Adrenal gland (tissue), 12 donors: ENCODE results near the gene CNOT8. TPM values are rescaled to one million over a fixed set of nuclear protein-coding genes. Genes with fewer than 3 reads are reported as not detected.
"Not testable (repeated sequence)": the region's sequence is repeated elsewhere in the genome, so short reads cannot be mapped to it uniquely, and the experiment has no call there.

Experiments used
- DNase-seq, 7 donors: peaks; one replicate each; pipeline ENCODE4 v3.0.0-alpha.2; 2019 to 2020
- H3K27ac ChIP-seq, 5 donors: fragments of 200-600 bp; sonication (generic) in 4 of 5; 1 replicate in 3 of 5; 2 replicates in 2 of 5; pipeline versions ENCODE4 v1.5.1 to v1.8.0; 2016 to 2020; ENCODE audit warnings: mild to moderate bottlenecking in 1 of 5
- H3K27me3 ChIP-seq: fragments of 200-600 bp; 2 replicates; pipeline ENCODE4 v1.8.0; 2021
- H3K36me3 ChIP-seq, 2 donors: fragments of 200-600 bp; replicated peaks in 1 of 2; 1 replicate in 1 of 2; 2 replicates in 1 of 2; pipeline versions ENCODE4 v1.5.1 to v1.8.0; 2018 to 2022
- H3K4me1 ChIP-seq, 2 donors: fragments of 200-600 bp; replicated peaks in 1 of 2; 1 replicate in 1 of 2; 2 replicates in 1 of 2; pipeline versions ENCODE4 v1.5.1 to v1.8.0; 2018 to 2021
- H3K4me3 ChIP-seq, 4 donors: fragments of 200-600 bp; sonication (generic) in 3 of 4; one replicate each; pipeline ENCODE4 v1.5.1; 2016 to 2018
- H3K9me3 ChIP-seq, 3 donors: fragments of 200-600 bp; sonication (generic) in 1 of 3; replicated peaks in 1 of 3; 1 replicate in 2 of 3; 2 replicates in 1 of 3; pipeline versions ENCODE4 v1.5.1 to v1.8.0; 2016 to 2021
- CTCF ChIP-seq, 6 experiments: fragments of 450-650 bp in 4 of 6; fragments of 200-600 bp in 2 of 6; sonication (generic) in 1 of 6; IDR thresholded peaks; 1 replicate in 5 of 6; 2 replicates in 1 of 6; pipeline versions ENCODE4 v1.5.1 to v1.8.0; 2016 to 2021; ENCODE audit warnings: antibody characterized with exemption in 6 of 6, mild to moderate bottlenecking in 2 of 6, moderate library complexity in 1 of 6
- POLR2A ChIP-seq, 2 donors: fragments of 450-650 bp; IDR thresholded peaks; one replicate each; pipeline ENCODE4 v1.6.1; 2017; ENCODE audit warnings: antibody characterized with exemption in 2 of 2, mild to moderate bottlenecking in 2 of 2, moderate library complexity in 1 of 2
- WGBS, 4 donors: extraction: QIAGEN DNeasy Blood & Tissue Kit in 2 of 4; methylation state at CpG; one replicate each; pipeline versions ENCODE4 v1.1.5 to v1.1.7; 2013 to 2017; 5-methylcytosine and 5-hydroxymethylcytosine counted together
- intact Hi-C, 2 donors: fragments of 100-400 bp; cut with DNase I; formaldehyde crosslinking; loops; one replicate each; pipeline versions ENCODE4 v1.14.1 to v1.15.0; 2022 to 2023
- polyA plus RNA-seq, 3 donors: library from polyadenylated mRNA; stranded (reverse); fragments of 200-250 nt in 2 of 3; fragments of 350-450 nt in 1 of 3; fragmentation: Illumina TruSeq in 1 of 3; extraction: RNeasy Lipid Tissue Mini Kit (QIAGEN cat#74804) in 1 of 3; gene quantifications; one replicate each; pipeline ENCODE4 v1.2.3, GENCODE V29; 2013 to 2014
- total RNA-seq, 9 donors: library from RNA; depleted of rRNA in 4 of 9; stranded (reverse); fragments of >200 nt in 4 of 9; fragments of 120-200 nt in 1 of 9; fragmentation: NEBNext Ultra II Directional in 1 of 9; extraction: Animal tissue kit (Norgen Biotek cat#: 25700) in 1 of 9; gene quantifications; one replicate each; pipeline versions ENCODE4 v1.1.0 to v1.2.4, GENCODE V29; 2013 to 2023
- donor health status: healthy with polysubstance abuse.
- donor health status: Bipolar disorder and iron deficiency.
- donor health status: DM: yes; HTN: yes; CAD: no.
- donor health status: DM: no; HTN: no; CAD: no.
- donor health status: DM: no; HTN: no; CAD: no.
- donor health status: DM: yes; HTN: yes; CAD: no.

The CNOT8 gene
- total and polyA plus RNA-seq, 12 donors, result 25.6 to 109 (median 67.6) TPM

GRCh38 chr5:154820383-154820782 lies 38.0 kb upstream of the CNOT8 start:
- Histone ChIP-seq H3K36me3 (peaks cover 0 to 78% of the 10 kb centered on the region in 2 donors), H3K27me3 (no peaks in the 10 kb centered on the region), H3K9me3 (no peaks in the 10 kb centered on the region), H3K4me1 (peaks cover 12 to 33% of the 10 kb centered on the region in 2 donors), H3K4me3 (no peak overlapping the region), H3K27ac (no peak overlapping the region)
- intact Hi-C loops, result no loop called here
- 93 to 96% (median 94%) methylated on average over 4 to 5 of the region's 5 CpGs for WGBS, 4 donors
- DNase-seq, result no peak
- TF ChIP-seq POLR2A (IDR thresholded peaks at IDR 0.05) (no peak), CTCF (IDR thresholded peaks at IDR 0.05) (no peak)

- Histone ChIP-seq H3K36me3 (peaks cover 0 to 64% of the 10 kb centered on the region in 2 donors), H3K4me1 (peaks cover 12 to 29% of the 10 kb centered on the region in 2 donors), H3K27ac (peak overlapping the region in 2 of 5 donors; percentile 22 to 78)
- WGBS, 4 donors, result 59 to 66% (median 62%) methylated on average over 5 of the region's 5 CpGs
- H3K9me3 ChIP-seq, H3K4me3 ChIP-seq, intact Hi-C loops, H3K27me3 ChIP-seq: not testable (repeated sequence)
- peak in 3 of 7 donors; percentile 45 to 57 (median 48) for DNase-seq
Measured at GRCh38 chr5:154822896-154823295, 35.5 kb upstream of the CNOT8 start.

GRCh38 chr5:154823605-154824004 lies 34.8 kb upstream of the CNOT8 start:
- Histone ChIP-seq H3K27ac (peak overlapping the region in 2 of 5 donors; percentile 22 to 78), H3K9me3 (no peaks in the 10 kb centered on the region), H3K27me3 (no peaks in the 10 kb centered on the region), H3K36me3 (peaks cover 0 to 61% of the 10 kb centered on the region in 2 donors), H3K4me1 (peaks cover 9 to 23% of the 10 kb centered on the region in 2 donors), H3K4me3 (no peak overlapping the region)
- 56 to 65% (median 62%) methylated on average over 4 of the region's 4 CpGs for WGBS, 4 donors
- TF ChIP-seq CTCF (IDR thresholded peaks at IDR 0.05), result no peak
- TF ChIP-seq POLR2A (IDR thresholded peaks at IDR 0.05), result no peak
- intact Hi-C loops, result no loop called here
- peak in 3 of 7 donors; percentile 28 to 41 (median 29) for DNase-seq

GRCh38 chr5:154824070-154824469 lies 34.4 kb upstream of the CNOT8 start:
- Histone ChIP-seq H3K27ac (peak overlapping the region in 1 of 5 donors; percentile 78), H3K4me3 (no peak overlapping the region), H3K9me3 (no peaks in the 10 kb centered on the region), H3K4me1 (peaks cover 9 to 19% of the 10 kb centered on the region in 2 donors), H3K36me3 (peaks cover 0 to 56% of the 10 kb centered on the region in 2 donors), H3K27me3 (no peaks in the 10 kb centered on the region)
- 97 to 100% (median 99%) methylated on average over 2 of the region's 2 CpGs for WGBS, 4 donors
- TF ChIP-seq POLR2A (IDR thresholded peaks at IDR 0.05) (no peak), CTCF (IDR thresholded peaks at IDR 0.05) (no peak)
- intact Hi-C loops, result no loop called here
- DNase-seq, result no peak

- Histone ChIP-seq H3K4me3 (no peak overlapping the region), H3K27me3 (no peaks in the 10 kb centered on the region), H3K36me3 (peaks cover 0 to 31% of the 10 kb centered on the region in 2 donors), H3K9me3 (no peaks in the 10 kb centered on the region), H3K4me1 (no peaks in the 10 kb centered on the region), H3K27ac (peak overlapping the region in 1 of 5 donors; percentile 26)
- TF ChIP-seq CTCF (IDR thresholded peaks at IDR 0.05) (no peak), POLR2A (IDR thresholded peaks at IDR 0.05) (no peak)
- intact Hi-C loops, result no loop called here
- 89 to 90% (median 90%) methylated on average over 2 of the region's 2 CpGs for WGBS, 4 donors
- DNase-seq, result peak in 1 of 7 donors; percentile 72
Measured at GRCh38 chr5:154829181-154829588, 29.2 kb upstream of the CNOT8 start.
